Measurements from ENCODE around the gene TMEM14B. TPM values are rescaled to one million over a fixed set of nuclear protein-coding genes. Genes with fewer than 3 reads are reported as not detected.
A peak's percentile ranks its signal among the peaks of the same experiment; 100 is the strongest.

The TMEM14B gene
- total and polyA plus RNA-seq, 9 of the 15 experiments (the other 6 are each of a cell fraction or from before 2014, with no cell fraction given): 174 to 862 (median 263) TPM

DNA sequence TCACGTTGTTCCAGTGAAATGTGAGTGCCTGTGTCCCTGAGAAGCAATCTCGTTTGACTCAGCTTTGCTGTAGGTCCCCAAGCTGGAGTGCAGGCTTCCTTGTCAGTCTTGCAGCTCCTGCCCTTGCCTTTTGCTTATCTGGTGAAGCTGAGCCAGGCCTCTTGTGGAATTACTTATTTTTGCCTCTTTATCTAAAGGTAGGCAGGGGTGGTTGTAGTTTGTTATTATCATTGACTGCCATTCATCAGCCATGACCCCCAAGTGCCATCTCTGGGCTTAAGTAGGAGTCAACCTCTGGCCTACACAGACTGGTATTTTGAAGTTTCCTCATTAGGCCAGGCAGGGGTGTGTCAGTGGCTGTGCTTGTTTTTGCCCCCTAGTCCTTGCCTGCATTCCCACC is 2.1 kb downstream of the TMEM14B start (continued):
- TF ChIP-seq, protein P1, sequence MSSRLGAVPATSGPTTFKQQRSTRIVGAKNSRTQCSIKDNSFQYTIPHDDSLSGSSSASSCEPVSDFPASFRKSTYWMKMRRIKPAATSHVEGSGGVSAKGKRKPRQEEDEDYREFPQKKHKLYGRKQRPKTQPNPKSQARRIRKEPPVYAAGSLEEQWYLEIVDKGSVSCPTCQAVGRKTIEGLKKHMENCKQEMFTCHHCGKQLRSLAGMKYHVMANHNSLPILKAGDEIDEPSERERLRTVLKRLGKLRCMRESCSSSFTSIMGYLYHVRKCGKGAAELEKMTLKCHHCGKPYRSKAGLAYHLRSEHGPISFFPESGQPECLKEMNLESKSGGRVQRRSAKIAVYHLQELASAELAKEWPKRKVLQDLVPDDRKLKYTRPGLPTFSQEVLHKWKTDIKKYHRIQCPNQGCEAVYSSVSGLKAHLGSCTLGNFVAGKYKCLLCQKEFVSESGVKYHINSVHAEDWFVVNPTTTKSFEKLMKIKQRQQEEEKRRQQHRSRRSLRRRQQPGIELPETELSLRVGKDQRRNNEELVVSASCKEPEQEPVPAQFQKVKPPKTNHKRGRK (tag; IDR thresholded peaks at IDR 0.05): no peak
- TF ChIP-seq SMAD1 (IDR thresholded peaks at IDR 0.05; ENCODE audit: low read depth, low read length, partially characterized antibody) (no peak), NCOR1 (IDR thresholded peaks at IDR 0.05) (peak; percentile 95), DMBX1 (CRISPR knock-in tag; IDR thresholded peaks at IDR 0.05; ENCODE audit: borderline replicate concordance) (peak; percentile 52; the same call in 1 of the 2 replicates), ZC3H11A (IDR thresholded peaks at IDR 0.05; ENCODE audit: low read depth, low read length) (no peak), MAFK (IDR thresholded peaks at IDR 0.05; ENCODE audit: low read length) (no peak), POLR3G (IDR thresholded peaks at IDR 0.05; ENCODE audit: extremely low read depth, insufficient read length, insufficient replicate concordance) (no peak), SOX6 (IDR thresholded peaks at IDR 0.05) (peak; percentile 28; the same call in 1 of the 2 replicates), PHB2 (IDR thresholded peaks at IDR 0.05; ENCODE audit: low read depth) (peak; percentile 63; the same call in 1 of the 2 replicates), SRSF1 (IDR thresholded peaks at IDR 0.05; ENCODE audit: low read depth, low read length) (no peak), RBFOX2 (IDR thresholded peaks at IDR 0.05; ENCODE audit: low read depth, low read length) (no peak)
- TF ChIP-seq, protein P2, sequence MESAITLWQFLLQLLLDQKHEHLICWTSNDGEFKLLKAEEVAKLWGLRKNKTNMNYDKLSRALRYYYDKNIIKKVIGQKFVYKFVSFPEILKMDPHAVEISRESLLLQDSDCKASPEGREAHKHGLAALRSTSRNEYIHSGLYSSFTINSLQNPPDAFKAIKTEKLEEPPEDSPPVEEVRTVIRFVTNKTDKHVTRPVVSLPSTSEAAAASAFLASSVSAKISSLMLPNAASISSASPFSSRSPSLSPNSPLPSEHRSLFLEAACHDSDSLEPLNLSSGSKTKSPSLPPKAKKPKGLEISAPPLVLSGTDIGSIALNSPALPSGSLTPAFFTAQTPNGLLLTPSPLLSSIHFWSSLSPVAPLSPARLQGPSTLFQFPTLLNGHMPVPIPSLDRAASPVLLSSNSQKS (CRISPR knock-in tag; IDR thresholded peaks at IDR 0.05): no peak
- TF ChIP-seq, protein P3, sequence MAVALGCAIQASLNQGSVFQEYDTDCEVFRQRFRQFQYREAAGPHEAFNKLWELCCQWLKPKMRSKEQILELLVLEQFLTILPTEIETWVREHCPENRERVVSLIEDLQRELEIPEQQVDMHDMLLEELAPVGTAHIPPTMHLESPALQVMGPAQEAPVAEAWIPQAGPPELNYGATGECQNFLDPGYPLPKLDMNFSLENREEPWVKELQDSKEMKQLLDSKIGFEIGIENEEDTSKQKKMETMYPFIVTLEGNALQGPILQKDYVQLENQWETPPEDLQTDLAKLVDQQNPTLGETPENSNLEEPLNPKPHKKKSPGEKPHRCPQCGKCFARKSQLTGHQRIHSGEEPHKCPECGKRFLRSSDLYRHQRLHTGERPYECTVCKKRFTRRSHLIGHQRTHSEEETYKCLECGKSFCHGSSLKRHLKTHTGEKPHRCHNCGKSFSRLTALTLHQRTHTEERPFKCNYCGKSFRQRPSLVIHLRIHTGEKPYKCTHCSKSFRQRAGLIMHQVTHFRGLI (CRISPR knock-in tag; IDR thresholded peaks at IDR 0.05): no peak
- TF ChIP-seq, protein P4, sequence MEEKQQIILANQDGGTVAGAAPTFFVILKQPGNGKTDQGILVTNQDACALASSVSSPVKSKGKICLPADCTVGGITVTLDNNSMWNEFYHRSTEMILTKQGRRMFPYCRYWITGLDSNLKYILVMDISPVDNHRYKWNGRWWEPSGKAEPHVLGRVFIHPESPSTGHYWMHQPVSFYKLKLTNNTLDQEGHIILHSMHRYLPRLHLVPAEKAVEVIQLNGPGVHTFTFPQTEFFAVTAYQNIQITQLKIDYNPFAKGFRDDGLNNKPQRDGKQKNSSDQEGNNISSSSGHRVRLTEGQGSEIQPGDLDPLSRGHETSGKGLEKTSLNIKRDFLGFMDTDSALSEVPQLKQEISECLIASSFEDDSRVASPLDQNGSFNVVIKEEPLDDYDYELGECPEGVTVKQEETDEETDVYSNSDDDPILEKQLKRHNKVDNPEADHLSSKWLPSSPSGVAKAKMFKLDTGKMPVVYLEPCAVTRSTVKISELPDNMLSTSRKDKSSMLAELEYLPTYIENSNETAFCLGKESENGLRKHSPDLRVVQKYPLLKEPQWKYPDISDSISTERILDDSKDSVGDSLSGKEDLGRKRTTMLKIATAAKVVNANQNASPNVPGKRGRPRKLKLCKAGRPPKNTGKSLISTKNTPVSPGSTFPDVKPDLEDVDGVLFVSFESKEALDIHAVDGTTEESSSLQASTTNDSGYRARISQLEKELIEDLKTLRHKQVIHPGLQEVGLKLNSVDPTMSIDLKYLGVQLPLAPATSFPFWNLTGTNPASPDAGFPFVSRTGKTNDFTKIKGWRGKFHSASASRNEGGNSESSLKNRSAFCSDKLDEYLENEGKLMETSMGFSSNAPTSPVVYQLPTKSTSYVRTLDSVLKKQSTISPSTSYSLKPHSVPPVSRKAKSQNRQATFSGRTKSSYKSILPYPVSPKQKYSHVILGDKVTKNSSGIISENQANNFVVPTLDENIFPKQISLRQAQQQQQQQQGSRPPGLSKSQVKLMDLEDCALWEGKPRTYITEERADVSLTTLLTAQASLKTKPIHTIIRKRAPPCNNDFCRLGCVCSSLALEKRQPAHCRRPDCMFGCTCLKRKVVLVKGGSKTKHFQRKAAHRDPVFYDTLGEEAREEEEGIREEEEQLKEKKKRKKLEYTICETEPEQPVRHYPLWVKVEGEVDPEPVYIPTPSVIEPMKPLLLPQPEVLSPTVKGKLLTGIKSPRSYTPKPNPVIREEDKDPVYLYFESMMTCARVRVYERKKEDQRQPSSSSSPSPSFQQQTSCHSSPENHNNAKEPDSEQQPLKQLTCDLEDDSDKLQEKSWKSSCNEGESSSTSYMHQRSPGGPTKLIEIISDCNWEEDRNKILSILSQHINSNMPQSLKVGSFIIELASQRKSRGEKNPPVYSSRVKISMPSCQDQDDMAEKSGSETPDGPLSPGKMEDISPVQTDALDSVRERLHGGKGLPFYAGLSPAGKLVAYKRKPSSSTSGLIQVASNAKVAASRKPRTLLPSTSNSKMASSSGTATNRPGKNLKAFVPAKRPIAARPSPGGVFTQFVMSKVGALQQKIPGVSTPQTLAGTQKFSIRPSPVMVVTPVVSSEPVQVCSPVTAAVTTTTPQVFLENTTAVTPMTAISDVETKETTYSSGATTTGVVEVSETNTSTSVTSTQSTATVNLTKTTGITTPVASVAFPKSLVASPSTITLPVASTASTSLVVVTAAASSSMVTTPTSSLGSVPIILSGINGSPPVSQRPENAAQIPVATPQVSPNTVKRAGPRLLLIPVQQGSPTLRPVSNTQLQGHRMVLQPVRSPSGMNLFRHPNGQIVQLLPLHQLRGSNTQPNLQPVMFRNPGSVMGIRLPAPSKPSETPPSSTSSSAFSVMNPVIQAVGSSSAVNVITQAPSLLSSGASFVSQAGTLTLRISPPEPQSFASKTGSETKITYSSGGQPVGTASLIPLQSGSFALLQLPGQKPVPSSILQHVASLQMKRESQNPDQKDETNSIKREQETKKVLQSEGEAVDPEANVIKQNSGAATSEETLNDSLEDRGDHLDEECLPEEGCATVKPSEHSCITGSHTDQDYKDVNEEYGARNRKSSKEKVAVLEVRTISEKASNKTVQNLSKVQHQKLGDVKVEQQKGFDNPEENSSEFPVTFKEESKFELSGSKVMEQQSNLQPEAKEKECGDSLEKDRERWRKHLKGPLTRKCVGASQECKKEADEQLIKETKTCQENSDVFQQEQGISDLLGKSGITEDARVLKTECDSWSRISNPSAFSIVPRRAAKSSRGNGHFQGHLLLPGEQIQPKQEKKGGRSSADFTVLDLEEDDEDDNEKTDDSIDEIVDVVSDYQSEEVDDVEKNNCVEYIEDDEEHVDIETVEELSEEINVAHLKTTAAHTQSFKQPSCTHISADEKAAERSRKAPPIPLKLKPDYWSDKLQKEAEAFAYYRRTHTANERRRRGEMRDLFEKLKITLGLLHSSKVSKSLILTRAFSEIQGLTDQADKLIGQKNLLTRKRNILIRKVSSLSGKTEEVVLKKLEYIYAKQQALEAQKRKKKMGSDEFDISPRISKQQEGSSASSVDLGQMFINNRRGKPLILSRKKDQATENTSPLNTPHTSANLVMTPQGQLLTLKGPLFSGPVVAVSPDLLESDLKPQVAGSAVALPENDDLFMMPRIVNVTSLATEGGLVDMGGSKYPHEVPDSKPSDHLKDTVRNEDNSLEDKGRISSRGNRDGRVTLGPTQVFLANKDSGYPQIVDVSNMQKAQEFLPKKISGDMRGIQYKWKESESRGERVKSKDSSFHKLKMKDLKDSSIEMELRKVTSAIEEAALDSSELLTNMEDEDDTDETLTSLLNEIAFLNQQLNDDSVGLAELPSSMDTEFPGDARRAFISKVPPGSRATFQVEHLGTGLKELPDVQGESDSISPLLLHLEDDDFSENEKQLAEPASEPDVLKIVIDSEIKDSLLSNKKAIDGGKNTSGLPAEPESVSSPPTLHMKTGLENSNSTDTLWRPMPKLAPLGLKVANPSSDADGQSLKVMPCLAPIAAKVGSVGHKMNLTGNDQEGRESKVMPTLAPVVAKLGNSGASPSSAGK (IDR thresholded peaks at IDR 0.05): no peak
